BLaER1 treated with 17β-estradiol and CSF1 and Interleukin-3, amounts not matched to agents 10 nM and 100 nM (cell line): ENCODE data around the gene MORN1.

Experiments used
- H3K27ac ChIP-seq, 11 experiments: shearing (Covaris generic); formaldehyde crosslinking; 2 replicates each; pipeline ENCODE4 v1.8.1; 2022
- H3K27me3 ChIP-seq, 11 experiments: shearing (Covaris generic); formaldehyde crosslinking; 2 replicates each; pipeline ENCODE4 v1.8.1; 2022
- H3K36me3 ChIP-seq, 11 experiments: shearing (Covaris generic); formaldehyde crosslinking; 2 replicates each; pipeline ENCODE4 v1.8.1; 2022
- H3K4me1 ChIP-seq, 10 experiments: shearing (Covaris generic); formaldehyde crosslinking; 2 replicates each; pipeline ENCODE4 v1.8.1; 2022
- H3K4me2 ChIP-seq, 11 experiments: shearing (Covaris generic); formaldehyde crosslinking; 2 replicates each; pipeline ENCODE4 v1.8.1; 2022
- H3K4me3 ChIP-seq, 10 experiments: shearing (Covaris generic); formaldehyde crosslinking; 2 replicates each; pipeline ENCODE4 v1.8.1; 2022
- H3K9ac ChIP-seq, 11 experiments: shearing (Covaris generic); formaldehyde crosslinking; 2 replicates each; pipeline ENCODE4 v1.8.1; 2022
- H3K9me3 ChIP-seq, 11 experiments: shearing (Covaris generic); formaldehyde crosslinking; replicated peaks in 1 of 11; 2 replicates each; pipeline ENCODE4 v1.8.1; 2022
- H4K20me1 ChIP-seq, 11 experiments: shearing (Covaris generic); formaldehyde crosslinking; 2 replicates each; pipeline ENCODE4 v1.8.1; 2022
- Cebpa-rat ChIP-seq, 11 experiments: shearing (Covaris generic); IDR thresholded peaks; 2 replicates each; pipeline ENCODE4 v1.8.1; 2022

The MORN1 gene

DNA sequence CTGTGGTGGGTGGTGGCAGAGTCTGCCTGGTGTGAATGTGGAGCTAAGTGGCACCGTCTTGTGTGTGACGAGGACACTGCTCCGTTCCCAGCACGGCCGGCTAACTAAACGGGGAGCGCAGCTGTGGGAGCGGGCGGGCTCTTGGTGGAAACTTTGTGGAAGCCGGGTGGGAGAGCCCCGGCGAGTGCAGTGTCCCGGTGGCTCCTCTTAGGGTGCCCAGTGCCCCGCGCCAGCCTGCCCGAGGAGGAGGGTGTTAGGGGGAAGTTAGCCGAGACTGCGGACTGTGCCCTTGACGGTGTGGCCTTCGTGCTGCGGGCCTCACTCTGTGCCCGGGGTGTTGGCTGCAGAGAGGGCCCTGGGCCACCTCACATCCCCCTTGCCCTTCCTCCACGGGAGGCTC, 11.1 kb upstream of the MORN1 start:
- Histone ChIP-seq H3K9ac (no peak overlapping the region), H3K4me1 (no peaks in the 10 kb centered on the region), H3K4me2 (no peak overlapping the region), H3K27me3 (no peaks in the 10 kb centered on the region), H4K20me1 (peaks cover 31 to 96% (median 73%) of the 10 kb centered on the region in 11 experiments; a peak in 21 of 22 replicates), H3K36me3 (peaks cover 86 to 97% (median 95%) of the 10 kb centered on the region in 11 experiments), H3K4me3 (no peak overlapping the region), H3K27ac (no peak overlapping the region), H3K9me3 (no peaks in the 10 kb centered on the region)
- TF ChIP-seq Cebpa-rat (IDR thresholded peaks at IDR 0.05) = no peak

DNA sequence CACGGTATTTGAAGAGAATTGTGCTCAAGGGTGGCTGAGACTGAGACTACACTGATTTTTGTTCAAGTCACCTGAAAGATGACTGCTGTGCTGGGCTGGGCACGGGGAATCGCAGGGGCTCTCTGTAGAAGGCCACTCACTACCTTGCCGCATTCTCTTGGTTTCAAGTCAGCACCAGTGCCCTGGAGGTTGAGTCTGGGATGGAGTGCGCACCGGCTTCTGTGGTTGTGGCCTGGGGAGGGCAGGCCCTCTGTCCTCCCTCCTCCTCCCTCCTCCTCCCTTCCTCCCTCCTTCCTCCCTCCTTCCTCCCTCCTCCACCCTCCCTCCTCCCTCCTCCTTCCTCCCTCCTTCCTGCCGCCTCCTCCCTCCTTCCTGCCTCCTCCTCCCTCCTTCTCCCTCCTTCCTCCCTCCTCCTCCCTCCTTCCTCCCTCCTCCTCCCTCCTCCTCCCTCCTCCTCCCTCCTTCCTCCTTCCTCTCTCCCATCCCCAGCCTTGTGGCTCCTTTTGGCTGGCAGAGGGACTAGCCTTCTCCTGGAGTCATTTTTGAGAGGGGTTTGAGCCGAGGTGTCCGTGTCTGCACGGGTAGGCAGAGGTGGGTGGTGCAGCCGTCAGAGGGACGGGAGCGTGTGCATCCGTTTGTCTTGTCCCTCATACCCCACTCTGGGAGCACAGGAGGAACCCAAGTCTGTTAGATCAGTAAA, 9.7 kb upstream of the MORN1 start:
- H3K27me3 ChIP-seq = no peaks in the 10 kb centered on the region
- H3K9ac ChIP-seq = peak overlapping the region in 2 of 11 experiments; percentile 18 to 29; a peak in 1 of 22 replicates
- no peaks in the 10 kb centered on the region for H3K9me3 ChIP-seq
- H3K4me1 ChIP-seq = peaks cover 0 to 7% (median 0%) of the 10 kb centered on the region in 10 experiments; a peak in 3 of 20 replicates
- peaks cover 31 to 96% (median 82%) of the 10 kb centered on the region in 11 experiments; a peak in 21 of 22 replicates for H4K20me1 ChIP-seq
- H3K4me3 ChIP-seq = no peak overlapping the region
- H3K27ac ChIP-seq = no peak overlapping the region
- no peak for TF ChIP-seq Cebpa-rat (IDR thresholded peaks at IDR 0.05)
- peaks cover 92 to 97% (median 96%) of the 10 kb centered on the region in 11 experiments for H3K36me3 ChIP-seq
- no peak overlapping the region for H3K4me2 ChIP-seq

DNA sequence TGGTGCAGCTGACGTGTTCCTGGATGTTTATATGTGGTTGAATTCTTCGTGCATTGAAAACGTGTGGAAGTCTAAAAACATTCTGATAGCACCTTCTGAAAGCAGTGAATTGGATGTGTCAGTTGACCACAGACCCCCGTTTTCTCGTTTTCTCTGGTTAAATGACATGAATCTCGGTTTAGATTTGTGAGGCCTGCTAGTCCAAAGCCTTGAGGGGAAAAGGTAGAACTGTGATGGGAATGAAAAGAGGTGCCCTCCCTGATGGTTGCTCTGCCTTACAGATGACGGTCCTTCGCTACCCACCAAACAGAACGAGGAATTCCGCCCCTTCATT, 9.2 kb upstream of the MORN1 start:
- no peaks in the 10 kb centered on the region for H3K27me3 ChIP-seq
- peaks cover 0 to 11% (median 0%) of the 10 kb centered on the region in 10 experiments; a peak in 3 of 20 replicates for H3K4me1 ChIP-seq
- no peaks in the 10 kb centered on the region for H3K9me3 ChIP-seq
- peaks cover 31 to 97% (median 85%) of the 10 kb centered on the region in 11 experiments; a peak in 21 of 22 replicates for H4K20me1 ChIP-seq
- H3K4me2 ChIP-seq = no peak overlapping the region
- H3K9ac ChIP-seq = peak overlapping the region in 2 of 11 experiments; percentile 18 to 29; a peak in 1 of 22 replicates
- peaks cover 95 to 97% (median 96%) of the 10 kb centered on the region in 11 experiments for H3K36me3 ChIP-seq
- no peak for TF ChIP-seq Cebpa-rat (IDR thresholded peaks at IDR 0.05)
- H3K27ac ChIP-seq = no peak overlapping the region
- H3K4me3 ChIP-seq = no peak overlapping the region

DNA sequence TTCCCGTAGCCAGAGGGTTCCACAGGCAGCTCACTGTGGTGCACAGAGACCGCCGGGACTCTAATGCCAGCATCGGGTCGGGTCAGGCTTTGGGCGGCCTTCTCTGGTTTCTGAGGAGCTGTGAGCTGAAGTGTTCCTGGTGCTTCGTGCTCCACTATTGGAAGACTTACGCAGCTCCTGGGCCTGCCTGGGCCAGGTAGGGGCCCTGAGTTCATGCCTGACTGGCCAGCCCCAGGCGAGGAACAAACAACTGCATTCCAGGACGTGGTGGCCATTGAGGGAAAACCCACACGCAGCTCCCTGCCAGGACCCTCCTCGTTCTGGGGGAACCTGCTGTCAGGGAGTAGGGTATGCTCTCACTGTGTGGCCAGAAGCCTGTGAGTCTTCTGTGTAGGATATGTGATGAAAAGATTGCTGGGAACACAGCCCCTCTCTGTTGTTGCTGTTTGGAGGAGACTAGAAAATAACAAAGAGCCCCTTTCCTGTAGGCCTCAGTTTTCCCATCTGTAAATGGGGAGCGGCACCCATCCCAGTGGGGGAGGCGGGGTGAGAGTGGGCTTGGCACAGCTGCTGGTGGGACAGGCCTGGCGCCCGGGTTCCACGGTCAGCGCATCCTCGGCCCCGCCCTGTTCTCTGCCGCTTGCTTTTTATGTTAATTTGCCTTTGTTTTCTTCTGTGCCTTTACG, 8.7 kb upstream of the MORN1 start:
- Histone ChIP-seq H3K4me3 (no peak overlapping the region), H3K4me2 (no peak overlapping the region), H3K27ac (no peak overlapping the region), H4K20me1 (peaks cover 35 to 97% (median 86%) of the 10 kb centered on the region in 11 experiments; a peak in 21 of 22 replicates), H3K27me3 (no peaks in the 10 kb centered on the region), H3K9me3 (no peaks in the 10 kb centered on the region), H3K36me3 (peaks cover 95 to 97% (median 96%) of the 10 kb centered on the region in 11 experiments), H3K9ac (peak overlapping the region in 2 of 11 experiments; percentile 8 to 29; a peak in 3 of 22 replicates), H3K4me1 (peaks cover 0 to 14% (median 3%) of the 10 kb centered on the region in 10 experiments; a peak in 6 of 20 replicates)
- TF ChIP-seq Cebpa-rat (IDR thresholded peaks at IDR 0.05) = no peak

DNA sequence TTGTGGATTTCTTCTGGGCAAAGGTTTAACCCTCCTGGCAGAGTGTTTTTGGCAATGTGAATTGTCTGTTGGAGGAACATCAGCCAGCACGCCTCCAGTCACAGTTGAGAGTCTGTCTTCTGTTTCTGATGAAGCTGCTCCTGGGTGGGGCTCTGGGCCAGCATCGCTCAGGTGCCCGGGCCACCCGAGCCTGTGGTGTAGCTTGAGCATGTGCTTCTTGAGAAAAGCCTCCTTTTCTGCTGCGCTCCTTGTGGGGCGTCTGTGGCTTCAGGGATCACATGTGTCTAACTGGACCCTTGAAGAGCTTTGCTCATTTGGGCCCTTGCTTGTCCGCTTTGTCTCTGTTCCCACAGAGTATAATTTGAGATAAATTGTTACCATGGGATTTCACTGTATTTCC, 7.5 kb upstream of the MORN1 start:
- H3K27me3 ChIP-seq = no peaks in the 10 kb centered on the region
- H3K9ac ChIP-seq = peak overlapping the region in 1 of 11 experiments; percentile 51; a peak in 1 of 22 replicates
- H3K4me3 ChIP-seq = no peak overlapping the region
- TF ChIP-seq Cebpa-rat (IDR thresholded peaks at IDR 0.05) = no peak
- H3K4me1 ChIP-seq = peaks cover 3 to 26% (median 13%) of the 10 kb centered on the region in 10 experiments; a peak in 17 of 20 replicates
- H3K27ac ChIP-seq = no peak overlapping the region
- peaks cover 91 to 97% (median 96%) of the 10 kb centered on the region in 11 experiments for H3K36me3 ChIP-seq
- H4K20me1 ChIP-seq = peaks cover 35 to 97% (median 87%) of the 10 kb centered on the region in 11 experiments; a peak in 21 of 22 replicates
- no peak overlapping the region for H3K4me2 ChIP-seq
- H3K9me3 ChIP-seq = no peaks in the 10 kb centered on the region

DNA sequence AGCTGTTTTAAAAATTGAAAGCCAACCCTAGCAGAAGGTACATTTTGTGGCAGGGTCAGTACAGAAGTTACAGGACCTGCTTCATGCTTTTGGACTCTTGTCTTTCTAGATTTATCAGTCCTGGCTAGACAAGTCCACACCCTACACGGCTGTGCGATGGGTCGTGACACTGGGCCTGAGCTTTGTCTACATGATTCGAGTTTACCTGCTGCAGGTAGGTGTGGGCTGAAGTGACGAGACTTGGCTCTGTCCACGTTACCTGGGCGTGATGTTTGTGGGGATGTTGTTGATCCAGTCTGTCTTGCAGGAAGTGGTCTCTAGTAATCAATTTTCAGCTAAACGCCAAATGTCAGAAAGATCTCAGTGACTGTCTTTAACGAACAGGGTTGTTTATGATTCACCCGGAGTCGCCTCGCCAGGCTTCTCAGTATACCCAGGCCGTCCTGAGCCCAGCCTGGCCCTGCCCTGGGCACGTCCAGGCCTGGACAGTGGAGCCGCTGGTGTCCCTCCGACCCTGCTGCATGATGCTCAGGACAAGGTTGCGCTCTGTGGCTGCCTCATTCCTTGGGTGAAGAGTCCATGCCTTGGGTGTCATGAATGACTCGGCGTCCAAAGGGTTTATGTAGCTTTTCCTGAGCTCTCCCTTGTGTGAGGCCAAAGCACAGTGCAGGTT, 5.8 kb upstream of the MORN1 start:
- no peak overlapping the region for H3K4me3 ChIP-seq
- H3K36me3 ChIP-seq = peaks cover 83 to 92% (median 89%) of the 10 kb centered on the region in 11 experiments
- H3K27ac ChIP-seq = peak overlapping the region in 2 of 11 experiments; percentile 7 to 23; a peak in 1 of 22 replicates
- peaks cover 20 to 41% (median 29%) of the 10 kb centered on the region in 10 experiments for H3K4me1 ChIP-seq
- no peaks in the 10 kb centered on the region for H3K27me3 ChIP-seq
- peaks cover 39 to 96% (median 87%) of the 10 kb centered on the region in 11 experiments; a peak in 21 of 22 replicates for H4K20me1 ChIP-seq
- no peak for TF ChIP-seq Cebpa-rat (IDR thresholded peaks at IDR 0.05)
- no peak overlapping the region for H3K4me2 ChIP-seq
- no peaks in the 10 kb centered on the region for H3K9me3 ChIP-seq
- peak overlapping the region in 8 of 11 experiments; percentile 9 to 91 (median 41); a peak in 8 of 22 replicates for H3K9ac ChIP-seq

DNA sequence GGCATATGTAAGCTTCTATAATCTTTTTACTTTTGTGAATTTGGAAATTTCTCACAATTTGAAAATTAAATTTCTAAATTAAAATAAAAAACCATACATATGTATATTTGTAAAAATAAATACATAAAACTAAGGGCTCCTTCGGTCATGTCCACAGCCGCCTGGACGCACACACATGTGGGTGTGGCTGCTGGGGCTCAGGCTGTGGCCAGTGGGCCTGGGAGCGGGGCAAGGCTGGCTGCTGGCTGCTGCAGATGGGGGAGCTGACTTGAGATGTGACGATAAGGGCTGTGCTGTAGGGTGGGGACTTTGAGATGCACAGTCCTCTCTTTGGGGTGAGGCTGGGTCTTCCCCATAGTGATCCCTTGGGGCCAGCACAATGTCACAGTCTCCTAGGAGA, 5.1 kb upstream of the MORN1 start:
- Histone ChIP-seq H3K27ac (peak overlapping the region in 1 of 11 experiments; percentile 14; a peak in 1 of 22 replicates), H3K4me1 (peaks cover 20 to 41% (median 29%) of the 10 kb centered on the region in 10 experiments), H3K9me3 (no peaks in the 10 kb centered on the region), H4K20me1 (peaks cover 33 to 89% (median 82%) of the 10 kb centered on the region in 11 experiments; a peak in 21 of 22 replicates), H3K27me3 (no peaks in the 10 kb centered on the region), H3K36me3 (peaks cover 76 to 85% (median 83%) of the 10 kb centered on the region in 11 experiments), H3K4me3 (no peak overlapping the region), H3K4me2 (no peak overlapping the region; a peak in 1 of 22 replicates), H3K9ac (peak overlapping the region in 8 of 11 experiments; percentile 9 to 91 (median 41); a peak in 13 of 22 replicates)
- no peak for TF ChIP-seq Cebpa-rat (IDR thresholded peaks at IDR 0.05)

DNA sequence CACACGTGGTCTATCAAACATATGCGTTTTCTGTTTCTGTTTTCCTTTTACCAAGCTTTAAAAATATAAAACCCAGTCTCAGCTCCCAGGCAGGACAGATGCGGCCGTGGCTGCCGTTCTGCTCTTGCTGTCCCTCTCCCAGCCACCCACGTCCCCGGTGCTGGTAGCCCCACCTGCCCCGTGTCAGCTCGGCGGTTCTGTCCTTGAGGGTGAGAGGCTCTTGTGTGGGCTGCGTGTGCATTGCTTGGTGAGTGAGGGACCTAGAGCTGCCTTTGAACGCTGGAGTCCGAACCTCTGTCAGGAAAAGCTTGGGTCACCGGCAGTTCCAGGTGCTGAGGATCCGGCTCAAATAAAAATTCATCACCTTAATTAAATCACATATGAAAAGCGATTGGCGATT, 4.7 kb upstream of the MORN1 start:
- no peak overlapping the region for H3K4me3 ChIP-seq
- no peaks in the 10 kb centered on the region for H3K27me3 ChIP-seq
- H4K20me1 ChIP-seq = peaks cover 32 to 87% (median 80%) of the 10 kb centered on the region in 11 experiments; a peak in 21 of 22 replicates
- H3K27ac ChIP-seq = peak overlapping the region in 1 of 11 experiments; percentile 14; a peak in 1 of 22 replicates
- H3K4me1 ChIP-seq = peaks cover 20 to 41% (median 29%) of the 10 kb centered on the region in 10 experiments
- H3K36me3 ChIP-seq = peaks cover 75 to 84% (median 81%) of the 10 kb centered on the region in 11 experiments
- TF ChIP-seq Cebpa-rat (IDR thresholded peaks at IDR 0.05) = no peak
- H3K9me3 ChIP-seq = no peaks in the 10 kb centered on the region
- peak overlapping the region in 8 of 11 experiments; percentile 15 to 91 (median 26); a peak in 11 of 22 replicates for H3K9ac ChIP-seq
- no peak overlapping the region; a peak in 1 of 22 replicates for H3K4me2 ChIP-seq
